Ovary (tissue), 9 donors: Measurements from ENCODE around the gene WDR37. TPM values are rescaled to one million over a fixed set of nuclear protein-coding genes. Genes with fewer than 3 reads are reported as not detected.

Source experiments
- DNase-seq, 5 donors: peaks; one replicate each; pipeline ENCODE4 v3.0.0-alpha.2; 2019 to 2020
- H3K27ac ChIP-seq, 2 donors: fragments of 200-600 bp; one replicate each; pipeline versions ENCODE4 v1.5.1 to v1.8.0; 2019 to 2022
- H3K27me3 ChIP-seq: fragments of 200-600 bp; one replicate; pipeline ENCODE4 v1.8.0; 2022
- H3K36me3 ChIP-seq: fragments of 200-600 bp; sonication (generic); one replicate; pipeline ENCODE4 v1.5.1; 2019
- H3K4me1 ChIP-seq: one replicate; pipeline ENCODE4 v1.8.1; 2013; ENCODE audit warnings: mild to moderate bottlenecking, moderate library complexity; ENCODE audit not compliant: insufficient read depth
- H3K4me3 ChIP-seq: fragments of 200-600 bp; sonication (generic); one replicate; pipeline ENCODE4 v1.5.1; 2017
- H3K9me3 ChIP-seq, 2 donors: fragments of 200-600 bp in 1 of 2; sonication (generic) in 1 of 2; one replicate each; pipeline versions ENCODE4 v1.5.1 to v1.8.1; 2013 to 2019; ENCODE audit warnings: mild to moderate bottlenecking in 1 of 2, moderate library complexity in 1 of 2
- CTCF ChIP-seq, 3 donors: fragments of 450-650 bp in 2 of 3; fragments of 200-600 bp in 1 of 3; IDR thresholded peaks; one replicate each; pipeline versions ENCODE4 v1.5.1 to v1.8.0; 2016 to 2022; ENCODE audit warnings: antibody characterized with exemption in 3 of 3, mild to moderate bottlenecking in 1 of 3
- EP300 ChIP-seq: sonication (generic); formaldehyde crosslinking; IDR thresholded peaks from one replicate; pipeline ENCODE4 v1.6.1; 2017; ENCODE audit warnings: antibody characterized with exemption
- POLR2A ChIP-seq: fragments of 450-650 bp; IDR thresholded peaks from one replicate; pipeline ENCODE4 v1.6.1; 2017; ENCODE audit warnings: antibody characterized with exemption, mild to moderate bottlenecking, moderate library complexity
- WGBS, 3 donors: extraction: QIAGEN DNeasy Blood & Tissue Kit in 1 of 3; methylation state at CpG; one replicate each; pipeline versions ENCODE4 v1.1.5 to v1.1.7; 2013 to 2017; 5-methylcytosine and 5-hydroxymethylcytosine counted together
- intact Hi-C, 4 donors: fragments of 100-400 bp; cut with DNase I; formaldehyde crosslinking; loops; one replicate each; pipeline versions ENCODE4 v1.11.0 to v1.15.1; 2022 to 2023
- polyA plus RNA-seq, 2 donors: library from polyadenylated mRNA; stranded (reverse); fragments of 200-250 nt in 1 of 2; fragments of 350-450 nt in 1 of 2; fragmentation: Illumina TruSeq in 1 of 2; extraction: RNeasy Lipid Tissue Mini Kit (QIAGEN cat#74804) in 1 of 2; gene quantifications; one replicate each; pipeline ENCODE4 v1.2.3, GENCODE V29; 2013 to 2014
- total RNA-seq, 7 donors: library from RNA; depleted of rRNA in 2 of 7; stranded (reverse); fragments of >200 nt in 2 of 7; fragmentation: NEBNext Ultra II Directional in 3 of 7; extraction: Animal tissue kit (Norgen Biotek cat#: 25700) in 3 of 7; gene quantifications; one replicate each; pipeline versions ENCODE4 v1.1.0 to v1.2.4, GENCODE V29; 2016 to 2023
- donor health status: DM: no; HTN: no; CAD: no; lungs with moderate emphysema.
- donor health status: DM: no; HTN: no; CAD: no.
- donor health status: Bipolar disorder and iron deficiency.
- donor health status: DM: yes; HTN: yes; CAD: no.
- donor health status: DM: no; HTN: no; CAD: no.
- donor health status: DM: yes; HTN: yes; CAD: no.

Gene WDR37
- total and polyA plus RNA-seq, 9 donors, result 6.6 to 20.0 (median 14.8) TPM

GRCh38 chr10:1149793-1150637 lies 93.8 kb downstream of the WDR37 start:
- WGBS, 3 donors, result 35 to 51% (median 39%) methylated on average over 23 of the region's 23 CpGs
- H3K9me3 ChIP-seq, result no peaks in the 10 kb centered on the region
- H3K36me3 ChIP-seq, result no peaks in the 10 kb centered on the region
- peaks cover 4% of the 10 kb centered on the region for H3K4me1 ChIP-seq
- TF ChIP-seq EP300, result no peak
- TF ChIP-seq CTCF (IDR thresholded peaks at IDR 0.05), result no peak
- TF ChIP-seq POLR2A, result no peak
- intact Hi-C loops, result no loop called here
- no peak overlapping the region for H3K4me3 ChIP-seq
- H3K27ac ChIP-seq, result no peak overlapping the region
- no peaks in the 10 kb centered on the region for H3K27me3 ChIP-seq
- DNase-seq, result peak in 2 of 5 donors; percentile 40 to 67

GRCh38 chr10:1150638-1150955 lies 94.4 kb downstream of the WDR37 start:
- H3K27ac ChIP-seq, result no peak overlapping the region
- peaks cover 4% of the 10 kb centered on the region for H3K4me1 ChIP-seq
- 86 to 92% (median 92%) methylated on average over 13 of the region's 13 CpGs for WGBS, 3 donors
- no peaks in the 10 kb centered on the region for H3K9me3 ChIP-seq
- no peak overlapping the region for H3K4me3 ChIP-seq
- intact Hi-C loops, result no loop called here
- H3K36me3 ChIP-seq, result no peaks in the 10 kb centered on the region
- H3K27me3 ChIP-seq, result no peaks in the 10 kb centered on the region
- TF ChIP-seq EP300, result no peak
- no peak for TF ChIP-seq POLR2A
- TF ChIP-seq CTCF (IDR thresholded peaks at IDR 0.05), result no peak
- no peak for DNase-seq

DNA sequence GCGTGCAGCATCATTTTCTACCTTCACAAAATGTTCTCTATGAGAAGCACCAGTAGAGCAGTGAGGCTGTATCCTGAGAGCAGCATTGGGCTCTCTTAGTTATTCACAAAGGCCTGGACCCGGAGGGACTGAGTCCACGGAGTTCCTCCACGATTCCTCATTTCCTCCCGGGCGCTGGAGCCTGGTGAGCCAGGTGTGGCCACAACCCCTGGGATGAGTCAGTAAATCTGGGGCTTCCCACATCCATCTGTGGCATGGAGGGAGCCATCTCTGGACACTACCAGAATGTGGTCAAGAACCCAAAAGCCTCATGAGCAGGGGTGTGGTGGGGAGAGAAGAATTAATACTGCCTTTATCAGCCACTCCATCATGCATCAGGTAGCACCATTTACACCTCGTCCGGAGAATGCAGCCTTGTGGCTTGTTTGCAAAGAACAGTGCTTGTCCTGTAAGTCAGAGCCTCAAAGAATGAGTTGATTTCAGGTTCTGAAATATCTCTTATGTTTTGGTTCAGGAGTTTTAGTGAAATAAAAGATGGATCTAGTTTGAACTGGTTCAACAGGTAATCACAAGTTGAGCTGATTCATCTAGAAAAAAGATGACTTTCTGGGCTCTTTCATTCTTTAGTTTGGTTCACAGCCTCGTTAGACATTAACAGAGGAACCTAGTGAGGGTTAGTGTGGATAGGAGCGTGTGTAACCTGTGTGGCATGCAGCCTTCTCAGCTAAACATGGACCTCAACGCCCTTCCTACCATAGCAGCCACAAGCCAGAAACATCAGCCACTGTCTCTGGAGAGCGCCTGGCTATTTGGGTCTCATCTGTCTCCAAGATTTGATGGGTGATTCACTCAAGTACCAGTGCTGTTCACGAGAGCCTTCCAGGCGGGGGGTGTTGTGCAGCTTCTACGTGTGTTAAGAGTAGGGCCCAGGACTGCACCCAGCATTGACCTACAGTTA lies 95.2 kb downstream of the WDR37 start:
- no peak overlapping the region for H3K27ac ChIP-seq
- H3K4me3 ChIP-seq, result no peak overlapping the region
- no peak for TF ChIP-seq CTCF (IDR thresholded peaks at IDR 0.05)
- TF ChIP-seq EP300, result no peak
- no peak for TF ChIP-seq POLR2A
- no peak for DNase-seq
- intact Hi-C loops, result no loop called here
- WGBS, 3 donors, result 89 to 92% (median 90%) methylated on average over 15 of the region's 15 CpGs
- H3K9me3 ChIP-seq, result no peaks in the 10 kb centered on the region
- H3K36me3 ChIP-seq, result no peaks in the 10 kb centered on the region
- H3K4me1 ChIP-seq, result peaks cover 4% of the 10 kb centered on the region
- H3K27me3 ChIP-seq, result no peaks in the 10 kb centered on the region

DNA sequence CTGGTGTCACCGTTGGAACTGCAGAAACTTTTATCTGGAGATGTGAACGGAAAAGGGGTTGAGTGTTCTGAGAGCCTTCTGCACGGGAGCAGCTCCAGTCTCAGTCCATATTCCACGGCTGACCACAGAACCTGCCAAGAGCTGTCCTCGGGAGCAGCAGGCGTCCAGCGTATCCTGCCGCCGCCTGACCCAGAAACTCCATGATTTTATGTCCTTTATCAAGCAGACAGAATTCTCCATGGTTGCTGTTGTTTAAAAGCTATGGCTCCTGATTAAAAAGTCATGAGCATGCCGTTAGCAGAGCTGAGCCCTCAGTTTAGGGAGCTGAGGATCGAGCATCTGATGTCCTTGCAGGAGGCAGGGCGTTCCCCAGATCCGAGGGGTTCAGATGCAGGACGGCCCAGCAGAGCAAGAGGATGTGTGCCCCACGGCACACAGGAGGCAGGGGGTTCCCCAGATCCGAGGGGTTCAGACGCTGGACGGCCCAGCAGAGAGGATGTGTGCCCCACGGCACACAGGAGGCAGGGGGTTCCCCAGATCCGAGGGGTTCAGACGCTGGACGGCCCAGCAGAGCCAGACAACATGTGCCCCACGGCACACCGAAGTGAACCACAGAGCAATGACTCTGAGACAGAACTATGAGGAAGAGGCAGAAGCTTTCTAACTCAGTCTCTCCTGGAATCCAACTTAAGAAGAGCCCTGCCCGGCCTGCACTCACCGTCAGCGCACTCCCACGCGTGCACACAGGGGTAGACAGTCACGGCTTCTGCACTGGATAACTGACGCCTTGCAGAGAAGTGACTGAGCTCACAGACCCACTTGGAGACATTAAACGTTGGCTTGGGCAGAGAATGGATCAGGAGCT lies 96.4 kb downstream of the WDR37 start:
- no peak overlapping the region for H3K27ac ChIP-seq
- no peaks in the 10 kb centered on the region for H3K27me3 ChIP-seq
- 85 to 87% (median 86%) methylated on average over 32 of the region's 32 CpGs for WGBS, 3 donors
- no peak for DNase-seq
- intact Hi-C loops, result no loop called here
- H3K4me1 ChIP-seq, result peaks cover 4% of the 10 kb centered on the region
- TF ChIP-seq POLR2A (no peak), EP300 (no peak), CTCF (IDR thresholded peaks at IDR 0.05) (no peak)
- no peak overlapping the region for H3K4me3 ChIP-seq
- H3K9me3 ChIP-seq, result no peaks in the 10 kb centered on the region
- H3K36me3 ChIP-seq, result no peaks in the 10 kb centered on the region
